Tongue (tissue), 2 donors: ENCODE data around the gene CCNI2. TPM values are rescaled to one million over a fixed set of nuclear protein-coding genes. Genes with fewer than 3 reads are reported as not detected.

Experiments
- DNase-seq: peaks from one replicate; pipeline ENCODE4 v3.0.0-alpha.2; 2015
- total RNA-seq: library from RNA; depleted of rRNA; stranded (reverse); fragments of >200 nt; gene quantifications from one replicate; pipeline ENCODE4 v1.2.3, GENCODE V29; 2014

The CCNI2 gene
- total RNA-seq, result not detected

- DNase-seq, result peak; percentile 27
These were observed at the start of gene CCNI2 for GRCh38 chr5:132746954-132747615. Gene CCNI2, plus strand, starts transcription at chr5:132747426. Its CDS starts 70 bp downstream, at chr5:132747496.

DNA sequence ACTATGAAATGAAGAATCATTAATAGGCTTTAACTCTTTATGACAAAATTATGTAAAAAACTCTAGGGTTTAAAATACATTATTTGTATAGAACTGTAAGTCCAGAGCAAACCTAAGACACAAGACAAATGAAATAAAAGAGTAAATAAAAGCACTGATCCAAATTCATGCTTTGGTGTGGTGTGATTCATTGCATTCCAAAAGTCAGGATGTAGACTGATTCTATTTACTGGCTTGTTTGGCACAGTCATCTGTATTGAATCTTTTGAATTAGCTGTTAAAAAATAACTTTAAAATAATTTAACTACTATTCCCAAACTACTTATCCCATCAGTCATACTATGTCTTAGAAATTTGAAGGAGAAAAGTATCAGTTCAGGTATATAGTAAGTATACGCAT is 42.4 kb upstream of the CCNI2 start:
- DNase-seq, result no peak

DNA sequence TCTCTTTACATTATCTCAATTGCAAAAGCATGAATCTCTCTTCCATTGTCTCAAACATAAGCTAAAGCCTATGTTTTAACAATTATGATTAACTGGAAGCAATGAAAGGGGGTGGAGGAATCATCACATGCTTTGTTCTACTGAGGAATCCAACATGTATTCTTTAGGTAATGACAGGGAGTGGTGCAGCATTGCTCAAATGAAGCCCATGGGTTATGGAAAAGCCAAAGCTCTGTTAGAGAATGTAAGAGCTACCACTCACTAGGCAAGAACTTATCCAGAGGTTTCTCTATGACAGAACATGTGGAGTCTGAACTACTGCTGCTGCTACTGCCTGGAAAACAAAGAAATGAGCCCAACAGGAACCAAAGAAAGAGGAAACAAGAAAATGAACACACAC is 38.6 kb upstream of the CCNI2 start:
- DNase-seq, result no peak

GRCh38 chr5:132714456-132715307 is 32.5 kb upstream of the CCNI2 start:
- DNase-seq, result peak; percentile 5

DNA sequence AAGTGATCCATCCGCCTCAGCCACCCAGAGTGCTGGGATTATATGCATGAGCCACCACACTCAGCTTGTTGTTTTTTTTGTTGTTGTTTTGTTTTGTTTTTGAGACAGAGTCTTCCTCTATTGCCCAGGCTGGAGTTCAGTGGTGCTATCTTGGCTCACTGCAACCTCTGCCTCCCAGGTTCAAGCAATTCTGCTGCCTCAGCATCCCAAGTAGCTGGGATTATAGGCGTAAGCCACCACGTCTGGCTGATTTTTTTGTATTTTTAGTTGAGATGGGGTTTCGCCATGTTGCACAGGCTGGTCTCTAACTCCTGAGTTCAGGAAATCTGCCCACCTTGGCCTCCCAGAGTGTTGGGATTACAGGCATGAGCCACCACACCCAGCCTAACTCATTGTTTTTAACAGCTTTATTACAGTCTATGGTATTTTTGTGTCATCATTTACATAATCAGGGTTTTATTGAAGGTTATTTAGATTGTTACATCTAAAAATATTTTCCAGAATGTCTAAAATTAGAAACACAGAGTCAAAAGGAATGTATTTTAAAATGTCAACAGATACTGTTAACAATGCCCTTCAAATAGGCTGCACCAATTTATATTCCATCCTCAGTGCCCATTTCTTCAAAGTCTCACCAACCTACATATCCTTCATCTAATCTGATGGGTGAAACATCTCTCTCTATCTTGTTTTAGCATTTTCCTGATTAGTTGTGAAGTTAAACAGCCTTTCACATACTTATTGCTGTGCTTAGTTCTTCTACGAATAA is 28.5 kb upstream of the CCNI2 start:
- DNase-seq, result no peak

DNA sequence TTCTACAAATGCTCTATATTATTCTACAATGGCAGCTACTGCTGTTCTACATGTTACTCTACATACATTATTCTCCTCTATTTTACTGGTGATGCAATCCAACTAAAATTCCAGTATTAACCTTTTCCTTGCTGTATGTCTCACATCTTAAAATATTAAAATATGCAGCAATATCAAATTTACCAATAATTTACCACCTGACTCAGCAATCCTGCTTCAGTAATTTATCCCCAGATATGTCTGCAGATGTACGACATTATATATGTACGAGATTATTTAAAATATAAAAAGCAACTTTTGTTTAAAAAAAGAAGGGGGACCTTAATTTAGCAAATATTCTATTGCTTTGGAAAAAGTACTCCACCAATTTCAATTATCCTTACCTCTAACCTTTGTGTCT is 21.5 kb upstream of the CCNI2 start:
- DNase-seq, result no peak

GRCh38 chr5:132729896-132730295 is 17.3 kb upstream of the CCNI2 start:
- no peak for DNase-seq

DNA sequence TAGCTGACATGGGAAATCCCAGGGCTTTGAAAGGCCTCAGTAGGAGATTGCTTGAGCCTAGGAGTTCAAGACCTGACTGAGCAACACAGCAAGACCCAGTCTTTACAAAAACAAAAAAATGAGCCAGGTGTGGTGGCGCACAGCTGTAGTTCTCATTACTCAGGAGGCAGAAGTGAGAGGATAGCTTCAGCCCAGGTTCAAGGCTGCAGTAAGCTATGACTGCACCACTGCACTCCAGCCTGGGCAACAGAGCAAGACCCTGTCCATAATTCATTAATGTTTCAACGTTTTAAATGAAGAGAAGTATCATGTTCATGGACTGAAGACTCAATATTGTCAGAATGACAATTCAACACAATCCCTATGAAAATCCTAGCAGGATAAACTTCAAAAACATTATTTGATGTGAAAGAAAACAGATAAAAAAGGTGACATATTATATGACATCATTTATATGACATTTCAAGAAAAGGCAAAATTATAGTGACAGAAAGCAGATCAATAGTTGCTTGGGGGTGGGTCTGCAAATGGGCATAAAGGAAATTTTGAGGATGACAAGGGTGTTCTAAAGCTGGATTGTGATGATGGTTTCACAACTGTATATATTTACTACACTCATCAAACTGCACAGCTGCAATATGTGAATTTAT is 13.6 kb upstream of the CCNI2 start:
- DNase-seq, result no peak

- DNase-seq, result no peak
These were observed 12.5 kb upstream of the CCNI2 start for GRCh38 chr5:132734687-132735086.

- peak; percentile 98 for DNase-seq
These were observed 10.1 kb upstream of the CCNI2 start, which contains the start of gene KIF3A for GRCh38 chr5:132736853-132737833. Gene KIF3A, minus strand, starts transcription at chr5:132737546. Its CDS starts 127 bp downstream, at chr5:132737419.

GRCh38 chr5:132737982-132738681 is 9.1 kb upstream of the CCNI2 start:
- DNase-seq, result no peak

GRCh38 chr5:132739232-132739631 is 8.0 kb upstream of the CCNI2 start:
- no peak for DNase-seq

GRCh38 chr5:132742158-132742557 is 5.1 kb upstream of the CCNI2 start:
- no peak for DNase-seq

GRCh38 chr5:132742626-132743025 is 4.6 kb upstream of the CCNI2 start:
- DNase-seq, result no peak

GRCh38 chr5:132744659-132745058 is 2.6 kb upstream of the CCNI2 start:
- no peak for DNase-seq

GRCh38 chr5:132746592-132746953 is 653 bp upstream of the CCNI2 start:
- DNase-seq, result no peak

GRCh38 chr5:132747616-132748440 is 602 bp downstream of the CCNI2 start:
- DNase-seq, result no peak

DNA sequence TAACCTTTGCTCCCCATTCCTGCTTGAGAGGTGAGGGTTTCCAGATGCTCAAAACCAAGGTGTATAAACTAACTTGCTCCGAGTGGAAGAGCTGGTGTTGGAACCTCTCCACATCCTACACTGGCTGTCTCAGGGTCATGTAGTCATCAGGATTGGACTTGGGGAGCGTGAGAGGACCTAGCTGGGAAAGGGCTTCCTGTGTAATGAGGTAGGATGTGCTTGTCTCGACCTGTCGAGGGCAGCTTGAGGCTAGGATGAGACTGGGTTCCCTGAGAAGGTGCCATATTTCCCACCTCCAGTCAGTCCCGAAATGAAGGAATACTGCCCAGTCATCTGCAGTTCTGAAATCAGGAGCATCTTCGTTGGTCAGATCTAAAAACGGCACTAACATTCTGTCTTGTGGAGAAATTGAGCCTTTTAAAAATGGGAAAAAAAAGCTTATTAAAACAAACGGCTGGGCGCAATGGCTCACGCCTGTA is 1.3 kb downstream of the CCNI2 start:
- DNase-seq, result no peak

DNA sequence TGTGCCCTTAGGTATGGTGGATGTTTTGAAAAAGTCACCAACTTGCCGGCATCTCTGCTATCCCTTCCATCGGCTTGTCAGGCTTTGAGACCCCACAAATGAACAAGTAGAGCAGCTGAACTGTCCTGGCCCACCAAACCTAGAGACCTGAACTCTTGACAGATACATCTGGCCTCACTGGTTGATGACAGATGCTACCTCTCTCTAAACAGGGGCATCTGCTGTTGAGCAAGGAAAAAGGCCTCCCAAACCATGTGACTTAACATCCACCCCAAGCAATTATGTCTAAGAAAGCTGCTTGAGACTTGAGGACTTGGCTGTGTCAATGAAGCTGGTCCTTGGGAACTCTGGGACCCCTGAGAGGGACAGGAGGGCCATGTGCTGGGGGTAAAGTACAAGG is 2.3 kb downstream of the CCNI2 start:
- no peak for DNase-seq
